GM23248 (cell line): Measurements from ENCODE around the gene RHNO1.

Experiments used
- EZH2 ChIP-seq: fragments of 200-600 bp; sonication (generic); IDR thresholded peaks from 2 replicates; pipeline ENCODE4 v1.6.1; 2018; ENCODE audit warnings: antibody characterized with exemption, mild to moderate bottlenecking; ENCODE audit not compliant: insufficient read depth, poor library complexity, severe bottlenecking
- EZH2phosphoT487 ChIP-seq: fragments of 200-600 bp; sonication (generic); IDR thresholded peaks from 2 replicates; pipeline ENCODE4 v1.6.1; 2018; ENCODE audit warnings: antibody characterized with exemption, moderate library complexity, mild to moderate bottlenecking, low read depth; ENCODE audit not compliant: insufficient read depth

DNA sequence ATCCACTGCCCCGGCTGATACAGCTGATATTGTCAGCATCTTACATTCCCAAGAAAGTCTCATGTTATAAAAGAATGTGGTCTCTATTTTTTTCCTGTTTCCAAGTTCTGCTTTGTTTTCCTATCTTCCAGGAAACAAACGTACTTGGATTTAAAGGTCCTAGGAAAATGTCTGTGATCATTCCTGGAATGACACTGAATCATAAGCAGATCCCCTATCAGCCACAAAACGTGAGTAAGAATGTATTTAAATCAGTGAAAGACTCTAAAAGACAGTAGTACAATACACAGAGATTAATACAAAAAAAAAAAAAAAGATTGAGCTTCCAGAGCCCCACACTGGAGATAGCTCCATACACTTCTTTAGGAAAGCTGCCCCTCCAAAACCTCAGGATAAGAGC, 60.5 kb downstream of the RHNO1 start:
- TF ChIP-seq EZH2 (no peak), EZH2phosphoT487 (no peak)
